B cell (primary cell): ENCODE data around the gene PLCB3.

Experiments
- EZH2 ChIP-seq: IDR thresholded peaks from 2 replicates; pipeline ENCODE4 v1.6.1; 2012; ENCODE audit warnings: borderline replicate concordance, low read depth, mild to moderate bottlenecking, moderate library complexity, low read length; ENCODE audit not compliant: insufficient read depth, poor library complexity, severe bottlenecking
- TF ChIP-seq, protein P1 (sequence below): fragments of 200-600 bp; IDR thresholded peaks from one replicate; pipeline ENCODE4 v1.8.0; 2022; ENCODE audit warnings: antibody characterized with exemption, mild to moderate bottlenecking

DNA sequence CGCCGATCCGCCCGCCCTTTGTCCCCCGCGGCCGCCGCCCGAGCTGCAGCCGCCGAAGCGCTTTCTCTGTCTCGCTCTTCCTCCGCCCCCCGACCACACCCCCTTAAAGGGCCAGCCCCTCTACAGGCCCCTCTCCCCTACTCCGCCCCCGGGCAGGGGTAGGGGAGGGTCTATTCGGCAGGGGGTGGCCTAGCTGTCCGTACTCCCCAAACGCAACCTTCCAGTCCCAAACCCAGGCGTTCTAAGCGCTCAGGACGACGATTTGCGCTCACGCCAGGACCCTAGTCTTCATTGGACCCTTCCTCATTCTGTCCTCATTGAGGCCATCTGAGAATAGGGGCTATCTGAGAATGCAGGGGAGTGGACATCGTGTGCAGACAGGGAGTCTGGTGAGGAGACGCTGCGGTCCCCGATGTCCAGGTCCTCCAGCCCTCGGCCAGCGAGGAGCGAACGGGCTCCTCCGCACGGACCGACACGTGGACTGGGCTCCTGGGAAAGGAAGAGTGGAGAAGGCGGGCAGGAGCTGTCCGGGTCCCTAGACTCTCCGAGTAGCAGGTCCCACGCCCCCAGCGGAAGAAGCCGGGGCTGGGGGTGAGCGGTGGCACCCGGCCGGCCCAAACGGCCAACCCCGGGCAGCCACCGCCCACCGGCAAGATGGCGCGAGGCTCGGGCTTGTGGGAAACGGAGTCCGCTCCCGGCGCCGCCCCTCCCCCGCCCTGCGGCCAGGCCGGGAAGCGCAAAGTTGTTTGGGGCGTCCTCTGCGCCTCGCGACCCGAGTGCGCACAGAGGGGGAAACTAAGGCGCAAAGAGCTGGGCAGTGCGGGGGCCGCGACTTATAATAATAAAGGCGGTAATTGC is 4.2 kb upstream of the PLCB3 start, which contains the start of gene PPP1R14B:
- TF ChIP-seq, protein P1, sequence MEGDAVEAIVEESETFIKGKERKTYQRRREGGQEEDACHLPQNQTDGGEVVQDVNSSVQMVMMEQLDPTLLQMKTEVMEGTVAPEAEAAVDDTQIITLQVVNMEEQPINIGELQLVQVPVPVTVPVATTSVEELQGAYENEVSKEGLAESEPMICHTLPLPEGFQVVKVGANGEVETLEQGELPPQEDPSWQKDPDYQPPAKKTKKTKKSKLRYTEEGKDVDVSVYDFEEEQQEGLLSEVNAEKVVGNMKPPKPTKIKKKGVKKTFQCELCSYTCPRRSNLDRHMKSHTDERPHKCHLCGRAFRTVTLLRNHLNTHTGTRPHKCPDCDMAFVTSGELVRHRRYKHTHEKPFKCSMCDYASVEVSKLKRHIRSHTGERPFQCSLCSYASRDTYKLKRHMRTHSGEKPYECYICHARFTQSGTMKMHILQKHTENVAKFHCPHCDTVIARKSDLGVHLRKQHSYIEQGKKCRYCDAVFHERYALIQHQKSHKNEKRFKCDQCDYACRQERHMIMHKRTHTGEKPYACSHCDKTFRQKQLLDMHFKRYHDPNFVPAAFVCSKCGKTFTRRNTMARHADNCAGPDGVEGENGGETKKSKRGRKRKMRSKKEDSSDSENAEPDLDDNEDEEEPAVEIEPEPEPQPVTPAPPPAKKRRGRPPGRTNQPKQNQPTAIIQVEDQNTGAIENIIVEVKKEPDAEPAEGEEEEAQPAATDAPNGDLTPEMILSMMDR = no peak
- no peak for TF ChIP-seq EZH2
